GM18499 (cell line): ENCODE measurements around the gene LIN28B.
"Not testable (repeated sequence)": the region's sequence is repeated elsewhere in the genome, so short reads cannot be mapped to it uniquely, and the experiment has no call there.

Source experiments
- ATAC-seq: cut with Tn5 transposase; IDR thresholded peaks from one replicate; pipeline ENCODE4 v1.9.1; 2021; ENCODE audit warnings: moderate number of reproducible peaks; ENCODE audit not compliant: insufficient read depth, unreplicated experiment

Gene LIN28B

DNA sequence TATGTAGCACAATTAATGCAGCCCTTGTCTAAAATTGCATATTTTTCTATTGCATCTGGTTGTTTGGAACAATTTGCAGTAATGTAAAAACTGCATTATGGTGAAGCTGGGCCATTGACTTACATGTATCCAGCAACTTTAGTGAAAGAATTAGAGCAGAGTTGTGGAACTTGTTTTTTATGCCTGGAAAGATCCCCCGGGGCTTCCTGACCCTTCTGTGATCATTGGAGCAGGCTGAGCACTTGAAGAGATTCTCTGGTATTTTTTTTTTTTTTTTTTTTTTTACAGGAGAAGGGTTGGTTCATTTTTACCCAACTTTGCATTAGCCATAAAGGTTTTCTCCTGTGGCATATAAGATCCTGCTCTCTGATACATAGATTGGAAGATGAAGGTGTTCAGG lies 45.0 kb downstream of the LIN28B start:
- ATAC-seq = no peak

DNA sequence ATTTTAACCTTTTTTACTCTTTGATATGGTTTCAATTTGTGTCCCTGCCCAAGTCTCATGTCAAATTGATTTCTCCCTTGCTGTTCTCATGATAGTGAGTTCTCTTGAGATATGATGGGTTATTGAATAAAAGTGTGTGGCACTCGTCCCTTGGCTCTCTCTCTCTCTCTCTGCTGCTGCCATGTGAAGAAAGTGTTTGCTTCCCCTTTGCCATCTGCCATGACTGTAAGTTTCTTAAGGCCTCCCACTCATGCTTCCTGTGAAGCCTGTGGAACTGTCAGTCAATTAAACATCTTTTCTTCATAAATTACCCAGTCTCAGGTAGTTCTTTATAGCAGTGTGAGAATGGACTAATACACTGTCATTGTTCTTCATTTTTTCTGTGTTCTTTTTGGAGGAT lies 48.5 kb downstream of the LIN28B start:
- ATAC-seq = no peak

GRCh38 chr6:105013459-105013858 lies 56.6 kb downstream of the LIN28B start:
- ATAC-seq = not testable (repeated sequence)

- no peak for ATAC-seq
Observed at GRCh38 chr6:105014448-105014847, 57.5 kb downstream of the LIN28B start.

- no peak for ATAC-seq
Observed at GRCh38 chr6:105014954-105015353, 58.0 kb downstream of the LIN28B start.

- ATAC-seq = no peak
Observed at GRCh38 chr6:105015482-105015881, 58.6 kb downstream of the LIN28B start.

GRCh38 chr6:105019285-105019684 lies 62.4 kb downstream of the LIN28B start:
- no peak for ATAC-seq

- ATAC-seq = no peak
Observed at GRCh38 chr6:105021399-105021798, 64.5 kb downstream of the LIN28B start.

- ATAC-seq = no peak
Observed at GRCh38 chr6:105022416-105022815, 65.5 kb downstream of the LIN28B start.

GRCh38 chr6:105024803-105025202 lies 67.9 kb downstream of the LIN28B start:
- ATAC-seq = no peak

GRCh38 chr6:105028898-105029297 lies 72.0 kb downstream of the LIN28B start:
- ATAC-seq = no peak

DNA sequence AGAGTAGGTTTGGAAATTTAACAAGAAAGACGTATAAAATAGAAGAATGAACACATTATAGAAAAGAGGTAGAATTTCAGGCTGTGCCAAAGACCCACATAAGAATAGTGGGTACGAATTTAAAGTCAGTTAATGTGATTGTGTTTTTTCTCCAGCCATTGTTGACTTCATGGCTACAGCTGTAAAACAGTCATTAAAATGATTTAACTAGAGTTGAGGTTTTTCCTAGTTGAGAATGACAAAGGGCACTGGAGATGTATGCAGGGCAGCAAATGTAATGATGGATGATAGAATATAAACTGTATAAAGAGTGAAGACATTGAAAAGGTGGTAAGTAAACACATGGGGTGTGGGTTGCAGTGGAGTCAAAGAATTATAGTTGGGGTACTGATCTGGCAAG lies 72.7 kb downstream of the LIN28B start:
- ATAC-seq = no peak

GRCh38 chr6:105034470-105034869 lies 77.6 kb downstream of the LIN28B start:
- no peak for ATAC-seq

- no peak for ATAC-seq
Observed at GRCh38 chr6:105035299-105035698, 78.4 kb downstream of the LIN28B start.

- no peak for ATAC-seq
Observed at GRCh38 chr6:105036351-105036750, 79.4 kb downstream of the LIN28B start.

DNA sequence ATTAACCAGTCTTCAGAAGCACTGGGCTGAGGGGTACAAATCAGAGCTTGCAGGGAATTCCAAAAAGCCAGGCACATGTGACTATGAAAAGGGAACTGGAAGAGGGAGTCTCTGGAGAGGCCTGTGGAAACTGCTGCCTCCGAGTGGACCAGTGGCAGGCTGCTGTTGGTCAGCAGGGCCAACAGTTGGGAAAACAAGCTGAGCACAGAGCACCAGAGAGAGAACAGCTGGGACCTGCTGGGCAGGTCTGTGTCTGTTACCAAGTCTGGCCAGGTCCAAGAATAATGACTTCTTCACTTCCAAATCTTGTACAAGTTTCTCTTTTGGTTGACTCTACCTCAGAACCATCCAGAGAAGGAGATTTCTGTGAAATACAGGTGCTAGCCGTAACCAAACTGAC lies 81.4 kb downstream of the LIN28B start:
- no peak for ATAC-seq

GRCh38 chr6:105041880-105042279 lies 85.0 kb downstream of the LIN28B start:
- ATAC-seq = no peak

- no peak for ATAC-seq
Observed at GRCh38 chr6:105042648-105043047, 85.7 kb downstream of the LIN28B start.

GRCh38 chr6:105043979-105044378 lies 87.1 kb downstream of the LIN28B start:
- ATAC-seq = no peak

DNA sequence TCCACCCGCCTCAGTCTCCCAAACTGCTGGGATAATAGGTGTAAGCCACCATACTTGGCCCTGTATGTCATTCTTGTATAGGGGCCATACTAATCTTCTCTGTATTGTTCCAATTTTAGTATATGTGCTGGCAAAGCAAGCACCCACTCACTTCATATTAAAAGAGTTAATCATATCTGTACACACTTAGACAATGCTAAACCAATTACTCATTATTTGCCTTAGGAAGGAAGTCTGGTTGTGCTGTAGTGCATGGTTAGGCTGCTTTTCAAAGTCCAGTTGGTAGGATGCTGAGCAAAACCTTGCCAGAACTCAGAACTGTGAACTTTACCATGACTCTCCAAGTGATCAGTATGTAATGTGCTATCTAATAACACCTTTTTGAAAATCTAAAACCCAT lies 88.6 kb downstream of the LIN28B start:
- no peak for ATAC-seq

- no peak for ATAC-seq
Observed at GRCh38 chr6:105051941-105052471, 95.1 kb downstream of the LIN28B start.

GRCh38 chr6:105056646-105057045 lies 99.7 kb downstream of the LIN28B start:
- no peak for ATAC-seq

DNA sequence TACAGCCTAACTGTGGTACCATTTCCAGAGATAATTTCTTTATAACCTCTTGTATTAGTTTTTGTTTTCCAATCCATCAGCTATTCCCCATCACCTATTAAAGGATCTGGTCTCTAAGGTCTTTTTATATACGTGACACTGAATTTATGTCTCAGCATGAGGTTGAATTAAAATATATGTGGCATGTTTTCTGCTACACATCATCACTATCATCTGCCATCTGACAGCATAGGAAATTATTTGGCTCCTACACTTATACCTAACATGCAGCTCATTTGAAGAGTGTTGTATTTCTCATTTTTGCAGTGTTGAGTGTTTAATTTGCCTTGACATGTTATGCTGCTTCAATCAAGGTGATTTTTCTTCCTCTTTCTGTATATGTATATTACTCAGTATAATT lies 100.3 kb downstream of the LIN28B start:
- no peak for ATAC-seq
